Gastrocnemius medialis (tissue), 4 donors: Measurements from ENCODE around the gene GSK3A. TPM values are rescaled to one million over a fixed set of nuclear protein-coding genes. Genes with fewer than 3 reads are reported as not detected.

Experiments used
- ATAC-seq, 2 donors: fragments of 150-250 bp; one replicate each; pipeline ENCODE4 v1.9.1; 2016
- DNase-seq, 2 donors: peaks; one replicate each; pipeline ENCODE4 v3.0.0-alpha.2; 2019
- H3K27ac ChIP-seq, 4 donors: fragments of 200-600 bp; sonication (generic); 1 replicate in 1 of 4; 2 replicates in 3 of 4; pipeline ENCODE4 v1.5.1; 2016 to 2018; ENCODE audit warnings: mild to moderate bottlenecking in 2 of 4, moderate library complexity in 1 of 4
- H3K27me3 ChIP-seq, 3 donors: fragments of 200-600 bp; sonication (generic) in 2 of 3; 1 replicate in 1 of 3; 2 replicates in 2 of 3; pipeline versions ENCODE4 v1.5.1 to v1.6.0; 2016 to 2019; ENCODE audit warnings: mild to moderate bottlenecking in 1 of 3, moderate library complexity in 1 of 3
- H3K36me3 ChIP-seq, 2 donors: fragments of 200-600 bp; sonication (generic) in 1 of 2; one replicate each; pipeline ENCODE4 v1.5.1; 2017 to 2018
- H3K4me1 ChIP-seq, 2 donors: fragments of 200-600 bp; sonication (generic) in 1 of 2; one replicate each; pipeline ENCODE4 v1.5.1; 2016 to 2017; ENCODE audit warnings: mild to moderate bottlenecking in 2 of 2
- H3K4me3 ChIP-seq, 4 donors: fragments of 200-600 bp; sonication (generic) in 3 of 4; 1 replicate in 1 of 4; 2 replicates in 3 of 4; pipeline ENCODE4 v1.5.1; 2016 to 2019; ENCODE audit warnings: mild to moderate bottlenecking in 2 of 4
- H3K9me3 ChIP-seq, 3 donors: fragments of 200-600 bp; sonication (generic) in 2 of 3; 1 replicate in 1 of 3; 2 replicates in 2 of 3; pipeline ENCODE4 v1.5.1; 2016 to 2019
- CTCF ChIP-seq, 5 experiments: fragments of 450-650 bp in 3 of 5; fragments of 200-600 bp in 2 of 5; sonication (generic) in 2 of 5; IDR thresholded peaks in 4 of 5; conservative IDR thresholded peaks in 1 of 5; 1 replicate in 4 of 5; 2 replicates in 1 of 5; pipeline ENCODE4 v1.5.1; 2016 to 2019; ENCODE audit warnings: antibody characterized with exemption in 5 of 5, mild to moderate bottlenecking in 3 of 5, moderate library complexity in 3 of 5
- POLR2A ChIP-seq, 2 donors: fragments of 450-650 bp; IDR thresholded peaks; one replicate each; pipeline ENCODE4 v1.6.1; 2017; ENCODE audit warnings: antibody characterized with exemption in 2 of 2, mild to moderate bottlenecking in 2 of 2, moderate library complexity in 2 of 2
- in situ Hi-C, 4 donors: fragments of 200-750 bp; cut with MboI; loops; one replicate each; pipeline versions ENCODE4 v1.15.0 to v1.8.0; 2017; ENCODE audit warnings: low sequenced_read_pairs in 4 of 4
- intact Hi-C: fragments of 100-400 bp; cut with DNase I; formaldehyde crosslinking; loops from one replicate; pipeline ENCODE4 v1.15.1; 2023; ENCODE audit warnings: low total_unique reads
- total RNA-seq, 4 donors: library from RNA; depleted of rRNA; stranded (reverse); fragments of >200 nt; gene quantifications; one replicate each; pipeline versions ENCODE4 v1.1.0 to v1.2.3, GENCODE V29; 2016

GSK3A gene
- total RNA-seq, 4 donors from 2014 or later: 24.2 to 48.0 (median 40.1) TPM

GRCh38 chr19:42287017-42287826, 44.8 kb upstream of the GSK3A start:
- DNase-seq (no peak), ATAC-seq (no peak)
- intact Hi-C loops (no loop called here), in situ Hi-C loops (loop anchor here in 1 of 4 donors (5.0 kb wide), 1 partner anchor 45 kb away; the partner anchor contains the start of gene GSK3A)
- Histone ChIP-seq H3K27ac (peak overlapping the region; percentile 81 to 95 (median 87)), H3K4me3 (no peak overlapping the region), H3K4me1 (peaks cover 33 to 36% of the 10 kb centered on the region in 2 donors), H3K36me3 (peaks cover 0 to 52% of the 10 kb centered on the region in 2 donors), H3K9me3 (no peaks in the 10 kb centered on the region), H3K27me3 (no peaks in the 10 kb centered on the region)
- TF ChIP-seq POLR2A (IDR thresholded peaks at IDR 0.05): no peak
- TF ChIP-seq CTCF (IDR thresholded peaks at IDR 0.05 in 4 of 5, conservative IDR thresholded peaks at IDR 0.05 in 1 of 5): no peak

- DNase-seq: no peak
- in situ Hi-C loops: loop anchor here in 1 of 4 donors (5.0 kb wide), 1 partner anchor 44 kb away; the partner anchor contains the start of gene GSK3A
These were observed 44.1 kb upstream of the GSK3A start for GRCh38 chr19:42286349-42287016.

GRCh38 chr19:42285988-42286348, 43.6 kb upstream of the GSK3A start:
- no peak for ATAC-seq
- H3K27me3 ChIP-seq: no peaks in the 10 kb centered on the region
- no peak for TF ChIP-seq CTCF (IDR thresholded peaks at IDR 0.05 in 4 of 5, conservative IDR thresholded peaks at IDR 0.05 in 1 of 5)
- no peak for TF ChIP-seq POLR2A (IDR thresholded peaks at IDR 0.05)
- DNase-seq: no peak
- H3K4me3 ChIP-seq: peak overlapping the region in 2 of 4 donors; percentile 4 to 76
- H3K4me1 ChIP-seq: peaks cover 45 to 48% of the 10 kb centered on the region in 2 donors
- in situ Hi-C loops: loop anchor here in 1 of 4 donors (5.0 kb wide), 1 partner anchor 44 kb away; the partner anchor contains the start of gene GSK3A
- H3K9me3 ChIP-seq: no peaks in the 10 kb centered on the region
- intact Hi-C loops: no loop called here
- peak overlapping the region; percentile 81 to 95 (median 87) for H3K27ac ChIP-seq
- peaks cover 0 to 42% of the 10 kb centered on the region in 2 donors for H3K36me3 ChIP-seq

More at GRCh38 chr19:42286349-42287016, 44.1 kb upstream of the GSK3A start:
- intact Hi-C loops: no loop called here
- no peak for ATAC-seq
- Histone ChIP-seq H3K4me3 (peak overlapping the region in 1 of 4 donors; percentile 76), H3K9me3 (no peaks in the 10 kb centered on the region), H3K4me1 (peaks cover 40 to 43% of the 10 kb centered on the region in 2 donors), H3K36me3 (peaks cover 0 to 47% of the 10 kb centered on the region in 2 donors), H3K27ac (peak overlapping the region; percentile 81 to 95 (median 87)), H3K27me3 (no peaks in the 10 kb centered on the region)
- TF ChIP-seq POLR2A (IDR thresholded peaks at IDR 0.05) (peak in 1 of 2 donors; percentile 12), CTCF (IDR thresholded peaks at IDR 0.05 in 4 of 5, conservative IDR thresholded peaks at IDR 0.05 in 1 of 5) (no peak)

- Histone ChIP-seq H3K36me3 (peaks cover 0 to 38% of the 10 kb centered on the region in 2 donors), H3K4me3 (peak overlapping the region in 3 of 4 donors; percentile 4 to 76 (median 69)), H3K27ac (peak overlapping the region; percentile 81 to 95 (median 87)), H3K27me3 (no peaks in the 10 kb centered on the region), H3K9me3 (no peaks in the 10 kb centered on the region), H3K4me1 (peaks cover 45 to 52% of the 10 kb centered on the region in 2 donors)
- in situ Hi-C loops (loop anchor here in 1 of 4 donors (5.0 kb wide), 1 partner anchor 43 kb away; the partner anchor contains the start of gene GSK3A), intact Hi-C loops (no loop called here)
- TF ChIP-seq POLR2A (IDR thresholded peaks at IDR 0.05) (no peak), CTCF (IDR thresholded peaks at IDR 0.05 in 4 of 5, conservative IDR thresholded peaks at IDR 0.05 in 1 of 5) (no peak)
- ATAC-seq (no peak), DNase-seq (no peak)
These were observed 43.1 kb upstream of the GSK3A start for GRCh38 chr19:42285541-42285941.
